ENCODE results near the gene SSR2.
A peak's percentile ranks its signal among the peaks of the same experiment; 100 is the strongest.

The SSR2 gene

DNA sequence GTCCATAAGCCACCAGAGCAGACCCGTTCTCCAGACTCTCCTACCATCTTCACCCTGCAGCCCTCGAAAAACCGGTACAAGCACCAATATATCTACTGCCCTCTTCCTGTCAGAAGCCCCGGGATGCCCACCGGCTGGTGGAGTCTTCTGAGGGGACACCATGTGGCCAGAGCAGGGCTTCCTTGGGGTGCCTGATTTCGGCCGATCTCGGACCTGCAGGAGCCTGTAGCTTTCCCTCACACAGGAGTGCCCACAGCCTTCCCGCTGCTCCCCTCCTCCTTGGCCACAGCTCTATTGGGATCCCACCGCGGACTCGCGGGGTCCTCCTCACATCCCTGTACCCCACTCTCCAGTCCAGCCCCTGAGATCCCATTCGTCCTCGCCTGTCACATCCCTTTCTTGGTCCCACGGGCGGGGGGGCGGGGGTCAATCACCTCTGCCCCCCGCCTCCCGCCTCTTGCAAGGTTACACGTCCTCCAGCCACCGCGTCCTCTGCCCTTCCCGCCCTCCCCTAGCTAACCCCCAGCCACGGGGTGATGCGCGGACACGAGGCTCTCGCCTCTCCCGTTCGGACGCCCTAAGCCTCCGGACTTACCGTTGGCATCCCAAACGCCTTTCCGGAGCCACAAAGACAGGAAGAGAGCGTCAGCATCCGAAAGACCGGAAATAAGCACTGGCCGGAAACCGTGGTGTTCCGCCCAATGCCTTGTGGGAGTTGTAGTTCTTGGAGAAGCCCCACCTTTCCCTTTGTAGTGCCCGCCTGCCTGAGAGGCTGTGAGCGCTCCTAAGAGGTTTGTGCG lies at the start of gene SSR2:
SSR2 (minus strand) TSS at position 659 of the 800 bp plus-strand sequence. CDS start 784 bp downstream, outside the sequence.
- DNase-seq = peak; percentile 91

DNA sequence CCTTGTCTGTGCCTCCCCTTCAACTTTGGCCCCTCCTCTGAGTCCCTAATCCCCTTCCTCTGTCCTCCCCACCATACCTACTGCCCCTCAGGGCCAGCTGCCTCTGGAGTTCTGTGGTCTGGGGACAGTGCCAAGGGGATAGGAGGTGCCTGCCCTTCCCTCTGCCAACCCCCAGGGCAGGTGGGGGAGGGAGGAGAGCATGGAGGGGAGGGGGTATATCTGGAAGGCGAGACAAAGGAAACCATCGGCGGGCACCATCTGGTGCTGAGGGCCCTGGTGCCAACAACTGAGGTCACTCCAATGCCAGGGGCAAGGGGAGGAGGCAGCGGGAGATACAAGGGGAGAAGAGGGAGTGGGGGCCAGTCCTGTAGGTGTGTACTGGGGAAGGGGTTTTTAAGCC lies 49.8 kb upstream of the SSR2 start:
- no peak for DNase-seq

- DNase-seq = no peak
These were observed 49.0 kb upstream of the SSR2 start for GRCh38 chr1:156069490-156070455.

GRCh38 chr1:156067262-156067661 lies 46.5 kb upstream of the SSR2 start:
- DNase-seq = no peak

DNA sequence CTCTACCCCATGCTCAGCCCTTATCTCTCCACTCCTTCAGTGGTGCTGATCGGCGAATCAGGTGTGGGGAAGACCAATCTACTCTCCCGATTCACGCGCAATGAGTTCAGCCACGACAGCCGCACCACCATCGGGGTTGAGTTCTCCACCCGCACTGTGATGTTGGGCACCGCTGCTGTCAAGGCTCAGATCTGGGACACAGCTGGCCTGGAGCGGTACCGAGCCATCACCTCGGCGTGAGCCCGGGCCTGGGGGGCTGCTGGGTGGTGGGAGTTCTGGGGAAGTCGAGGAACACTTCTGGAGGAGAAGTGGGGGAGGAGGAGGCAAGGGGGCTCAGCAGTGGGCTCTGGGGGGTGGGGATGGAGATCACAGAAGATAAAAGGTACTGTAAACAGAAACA lies 45.1 kb upstream of the SSR2 start:
- DNase-seq = no peak

- DNase-seq = no peak
These were observed 44.5 kb upstream of the SSR2 start for GRCh38 chr1:156065212-156065611.

DNA sequence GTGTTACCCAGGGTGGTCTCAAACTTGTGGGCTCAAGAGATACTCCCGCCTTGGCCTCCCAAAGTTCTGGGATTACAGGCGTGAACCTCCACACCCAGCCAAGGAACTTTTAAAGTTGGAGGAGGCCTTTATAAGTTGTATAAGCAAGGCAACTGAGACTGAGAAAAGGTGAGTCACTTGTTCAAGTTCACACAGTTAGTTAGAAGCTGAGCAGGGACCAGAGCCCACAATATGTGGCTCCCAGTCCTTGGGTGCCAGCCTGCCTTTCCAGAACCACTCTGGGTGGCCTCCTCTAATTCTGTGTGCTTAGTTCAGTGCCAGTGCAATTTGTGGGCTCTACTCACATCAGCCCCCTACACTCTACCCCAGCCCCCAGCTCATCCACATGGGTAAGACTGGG lies 43.9 kb upstream of the SSR2 start:
- DNase-seq = no peak

DNA sequence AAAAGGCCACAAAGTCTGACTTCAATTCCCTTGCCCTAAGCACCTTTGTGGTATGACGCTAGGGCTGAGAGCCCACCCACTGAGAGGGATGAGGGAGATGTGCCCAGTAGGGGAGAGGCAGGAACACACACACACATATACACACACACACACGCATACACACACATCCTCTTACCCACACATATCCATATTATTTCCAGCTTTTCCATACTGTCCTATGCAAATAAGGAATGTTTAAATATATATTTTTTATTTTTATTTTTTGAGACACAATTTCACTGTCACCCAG lies 43.2 kb upstream of the SSR2 start:
- no peak for DNase-seq

- no peak for DNase-seq
These were observed 41.4 kb upstream of the SSR2 start for GRCh38 chr1:156062189-156062588.

- DNase-seq = no peak
These were observed 40.3 kb upstream of the SSR2 start, which contains the start of gene RAB25 for GRCh38 chr1:156060937-156061636. Gene RAB25, plus strand, starts transcription at chr1:156061160. Its CDS starts 241 bp downstream, at chr1:156061401.

GRCh38 chr1:156056326-156056849 lies 35.6 kb upstream of the SSR2 start:
- DNase-seq = no peak

DNA sequence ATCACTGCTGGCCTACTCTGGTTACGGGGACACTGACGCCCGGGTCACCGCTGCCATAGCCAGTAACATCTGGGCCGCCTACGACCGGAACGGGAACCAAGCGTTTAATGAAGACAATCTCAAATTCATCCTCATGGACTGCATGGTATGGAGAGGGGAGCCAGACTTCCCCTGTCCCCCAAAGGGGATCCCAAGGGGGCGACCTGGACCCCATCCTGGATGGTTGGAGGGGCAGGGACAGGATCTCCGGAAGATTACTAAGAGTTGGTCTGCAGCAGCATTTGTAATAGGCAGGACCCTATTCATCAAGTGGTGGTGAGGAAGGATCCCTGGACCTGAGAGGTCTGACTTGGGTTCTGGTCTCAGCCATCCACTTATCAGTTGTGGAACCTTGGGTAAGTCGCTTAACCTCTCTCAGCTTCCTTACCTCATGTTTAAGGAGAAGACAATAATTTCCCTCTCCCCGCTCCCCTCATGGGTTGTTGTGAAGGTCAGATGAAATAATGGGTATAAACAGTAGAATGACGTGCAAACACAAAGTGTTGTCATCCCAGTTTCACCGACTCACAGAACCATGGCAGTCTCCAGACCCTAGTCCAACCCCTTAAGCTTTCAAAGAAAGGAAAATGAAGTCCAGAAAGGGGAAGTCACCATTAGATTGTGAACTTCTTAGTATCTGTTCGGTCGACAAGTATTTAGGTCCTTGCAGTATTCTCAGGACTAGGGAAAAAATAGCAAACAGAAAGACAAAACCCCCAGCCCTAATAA lies 34.7 kb upstream of the SSR2 start:
- peak; percentile 73 for DNase-seq

DNA sequence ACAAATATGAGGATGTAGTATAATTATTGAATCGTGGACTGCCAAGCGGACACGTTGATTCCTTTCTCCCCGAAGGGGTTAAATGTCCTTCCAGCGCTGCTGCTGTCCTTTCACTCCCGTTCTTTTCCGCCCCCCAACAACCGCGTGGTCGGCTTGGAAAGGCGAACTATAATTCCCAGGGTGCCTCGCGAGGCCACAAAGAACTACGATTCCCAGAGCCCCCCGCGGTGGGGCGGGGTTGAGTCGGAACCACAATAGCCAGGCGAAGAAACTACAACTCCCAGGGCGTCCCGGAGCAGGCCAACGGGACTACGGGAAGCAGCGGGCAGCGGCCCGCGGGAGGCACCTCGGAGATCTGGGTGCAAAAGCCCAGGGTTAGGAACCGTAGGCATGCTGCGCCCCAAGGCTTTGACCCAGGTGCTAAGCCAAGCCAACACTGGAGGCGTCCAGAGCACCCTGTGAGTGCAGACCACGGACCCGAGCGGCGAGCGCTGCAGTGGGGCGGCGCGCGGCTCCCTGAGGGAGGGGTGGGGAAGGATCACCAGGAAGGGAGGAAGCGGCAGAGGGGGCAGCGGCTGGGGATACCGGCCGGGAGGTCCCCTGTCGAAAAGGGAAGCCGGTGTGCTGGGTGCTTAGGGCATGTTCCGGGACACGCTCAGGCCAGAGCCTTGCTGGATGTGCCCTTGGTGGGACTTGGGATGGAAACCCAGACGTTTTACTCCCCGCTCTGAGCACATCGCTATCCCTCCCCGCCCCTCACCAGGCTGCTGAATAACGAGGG lies 33.9 kb upstream of the SSR2 start, which contains the start of gene LAMTOR2:
LAMTOR2 (plus strand) TSS at position 283 of the 781 bp plus-strand sequence; CDS start at position 391, 108 bp downstream.
- DNase-seq = peak; percentile 97

DNA sequence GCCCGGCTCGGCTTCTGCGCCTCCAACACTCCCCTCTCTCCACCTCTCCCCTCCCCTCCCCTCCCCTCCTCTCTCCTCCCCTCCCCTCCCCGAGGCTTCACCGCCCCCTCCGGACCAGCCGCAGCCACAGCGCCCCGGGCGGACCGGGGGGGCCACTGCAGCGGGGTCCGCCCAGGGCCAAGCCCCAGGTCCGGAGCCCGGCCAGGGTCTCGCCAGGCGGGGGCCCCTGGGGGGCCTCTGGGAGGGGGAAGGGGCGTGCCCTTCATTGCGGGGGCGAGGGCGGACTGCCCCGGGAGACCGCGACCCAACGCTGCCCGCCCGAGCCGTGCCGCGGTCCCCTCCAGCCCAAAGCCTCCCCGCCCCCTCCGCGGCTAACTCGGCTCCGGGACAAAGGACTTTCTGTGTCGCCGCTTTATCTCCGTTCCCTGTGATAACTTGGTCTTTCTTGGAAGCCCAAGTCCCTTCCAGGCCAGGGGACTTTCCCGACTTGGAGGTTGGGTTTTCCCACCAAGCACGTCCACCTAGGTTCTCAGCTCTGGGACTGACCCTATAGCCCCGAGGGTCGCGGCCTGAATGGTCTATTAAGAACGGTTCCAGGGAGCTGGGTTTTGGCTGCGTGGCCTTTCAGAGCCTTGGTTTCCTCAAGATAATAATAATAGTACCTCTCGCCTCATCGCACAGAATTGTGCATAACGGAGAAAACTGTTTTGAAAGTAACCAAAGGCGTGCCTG lies 33.2 kb upstream of the SSR2 start, which contains the start of gene UBQLN4:
UBQLN4 (minus strand) TSS at position 31 of the 732 bp plus-strand sequence. CDS start 97 bp downstream, outside the sequence.
- DNase-seq = peak; percentile 87

DNA sequence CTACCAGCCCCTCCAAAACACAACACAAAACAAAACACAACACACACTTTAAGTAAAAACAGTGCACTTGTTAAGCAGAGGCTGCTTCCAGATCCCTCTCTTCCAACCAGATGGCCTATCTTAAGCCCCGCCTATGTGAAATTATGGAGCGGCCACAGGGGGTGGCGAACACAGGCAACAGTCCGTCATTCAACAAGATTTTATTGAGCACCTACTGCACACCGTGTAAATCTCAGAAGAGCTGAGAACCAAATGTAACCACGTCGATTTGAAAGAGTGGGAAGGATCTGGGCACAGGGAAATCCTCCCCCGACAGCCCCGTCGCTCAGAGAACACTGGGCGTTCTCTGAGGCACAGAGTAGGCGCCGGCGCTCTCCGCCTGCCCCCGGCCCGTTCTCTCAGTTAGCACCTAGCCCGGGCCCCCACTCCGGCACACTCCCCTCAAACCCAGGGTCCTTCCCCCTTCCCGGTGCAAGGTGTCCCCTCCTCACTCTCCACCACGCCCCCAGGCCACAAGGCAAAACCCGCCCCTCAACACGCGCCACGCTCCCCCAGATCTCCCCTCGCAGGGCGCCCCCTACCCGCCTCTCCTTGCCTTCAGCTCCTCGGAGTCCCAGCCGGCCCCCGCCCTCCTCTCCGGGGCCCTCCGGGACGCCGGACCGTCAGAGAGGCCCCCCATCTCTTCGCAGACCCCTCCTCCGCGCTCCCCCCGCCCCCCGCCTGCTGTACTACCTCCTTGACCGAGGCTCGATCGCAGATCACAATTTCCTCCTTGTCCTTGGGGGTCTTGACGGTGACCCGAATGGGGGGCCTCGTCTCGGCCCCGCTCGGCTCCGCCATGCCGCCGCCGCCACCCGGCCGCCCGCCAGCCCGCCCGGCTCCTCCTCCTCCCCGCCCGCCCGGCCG lies 32.4 kb upstream of the SSR2 start:
- peak; percentile 64 for DNase-seq

- DNase-seq = no peak
These were observed 30.4 kb upstream of the SSR2 start for GRCh38 chr1:156051011-156051725.

DNA sequence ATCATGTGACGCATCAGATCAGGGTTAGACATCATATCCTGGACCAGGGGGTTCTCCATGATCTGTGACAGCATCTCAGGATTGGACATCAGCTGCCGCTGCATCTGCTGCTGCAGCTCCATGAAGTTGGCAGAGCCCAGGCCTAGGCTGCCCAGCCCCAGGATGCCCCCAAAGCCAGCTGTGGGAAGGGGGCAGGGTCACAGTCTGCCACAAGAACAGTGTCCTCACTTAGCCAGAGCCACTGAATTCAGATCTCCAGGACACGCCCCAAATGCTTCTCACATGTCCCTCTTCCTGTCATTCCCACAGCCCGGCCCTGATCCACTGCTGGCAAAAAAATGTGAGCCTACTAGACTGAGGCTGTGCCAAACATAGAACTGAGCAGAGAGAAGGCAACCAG lies 29.6 kb upstream of the SSR2 start:
- no peak for DNase-seq

DNA sequence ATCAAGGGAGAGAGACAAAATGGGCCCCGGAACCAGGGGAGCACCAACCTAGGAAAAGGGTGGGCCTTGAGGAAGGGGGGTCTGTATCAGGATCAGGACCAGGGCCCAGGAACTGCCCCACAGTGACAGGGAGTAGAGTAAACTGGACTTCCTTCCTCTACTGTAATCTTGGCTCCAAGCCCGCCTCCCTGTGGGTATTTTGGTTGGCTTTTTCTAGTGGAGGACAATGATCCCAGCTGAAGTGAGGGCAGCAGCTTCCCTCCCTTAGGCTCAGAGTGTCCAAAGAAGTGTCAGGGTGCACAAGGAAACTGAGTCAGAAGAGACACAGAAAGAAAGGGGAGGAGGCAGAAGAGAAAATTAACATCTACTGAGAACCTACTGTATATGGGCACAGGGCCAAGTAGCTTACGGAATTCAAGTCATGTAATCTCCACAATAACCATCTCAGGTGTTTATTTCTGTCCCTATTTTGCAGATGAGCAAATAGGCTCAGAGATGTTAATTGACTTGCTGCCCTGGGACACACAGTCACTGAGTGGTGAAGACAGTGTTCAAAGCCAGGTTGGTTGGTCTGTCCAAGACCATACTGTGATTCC lies 28.0 kb upstream of the SSR2 start:
- no peak for DNase-seq
